ENCODE results near the gene BMP8B. TPM values are rescaled to one million over a fixed set of nuclear protein-coding genes. Genes with fewer than 3 reads are reported as not detected.
"Not testable (repeated sequence)": the region's sequence is repeated elsewhere in the genome, so short reads cannot be mapped to it uniquely, and the experiment has no call there.

BMP8B gene
- total RNA-seq, 1 donor from 2014 or later, result 1.8 TPM

DNA sequence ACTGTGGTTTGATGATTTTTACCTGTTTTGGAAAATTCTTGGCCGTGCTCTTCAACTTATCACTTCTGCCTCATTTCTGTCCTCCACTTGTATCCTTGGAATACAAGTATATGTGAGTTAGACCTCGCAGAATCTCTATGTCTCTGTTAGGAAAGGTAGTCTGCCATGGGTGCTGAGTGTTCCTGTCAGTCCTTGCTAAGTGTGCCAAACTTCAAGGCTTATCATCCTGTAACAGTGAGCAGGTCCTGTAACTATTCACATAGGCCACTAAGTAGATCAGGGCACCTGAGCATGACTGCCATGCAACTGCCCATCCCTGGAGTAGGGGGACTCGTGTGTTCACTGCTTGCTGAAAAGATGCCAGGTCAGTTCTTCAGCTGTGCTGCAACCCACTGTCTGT is 24.2 kb upstream of the BMP8B start:
- DNase-seq (ENCODE audit: low spot score), result no peak

DNA sequence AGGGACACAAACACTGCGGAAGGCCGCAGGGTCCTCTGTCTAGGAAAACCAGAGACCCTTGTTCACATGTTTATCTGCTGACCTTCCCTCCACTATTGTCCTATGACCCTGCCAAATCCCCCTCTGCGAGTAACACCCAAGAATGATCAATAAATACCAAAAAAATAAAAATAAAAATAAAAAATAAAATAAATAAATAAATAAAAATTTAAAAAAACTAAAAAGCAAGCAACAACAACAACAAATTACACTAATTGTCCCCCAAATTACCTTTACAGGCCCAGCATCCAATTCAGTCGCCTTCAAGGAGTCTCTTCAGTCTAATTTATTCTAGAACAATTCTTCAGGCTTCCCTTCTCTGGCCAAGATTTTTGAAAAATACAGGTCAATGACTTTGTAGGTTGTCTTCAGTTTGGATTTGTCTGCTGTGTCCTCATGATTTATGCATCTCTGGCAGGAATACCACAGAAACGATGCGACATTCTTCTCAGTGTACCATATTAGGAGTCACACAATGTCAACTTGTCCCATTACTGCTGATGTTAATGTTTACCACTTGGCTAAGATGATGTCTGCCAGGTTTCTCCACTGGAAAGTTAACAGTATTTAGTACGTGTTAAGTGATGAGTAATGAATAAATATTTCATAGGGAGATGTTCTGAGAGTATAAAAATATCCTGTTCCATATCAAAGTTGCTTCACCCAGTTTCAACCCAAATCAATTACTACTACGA is 20.3 kb upstream of the BMP8B start:
- DNase-seq (ENCODE audit: low spot score), result no peak

DNA sequence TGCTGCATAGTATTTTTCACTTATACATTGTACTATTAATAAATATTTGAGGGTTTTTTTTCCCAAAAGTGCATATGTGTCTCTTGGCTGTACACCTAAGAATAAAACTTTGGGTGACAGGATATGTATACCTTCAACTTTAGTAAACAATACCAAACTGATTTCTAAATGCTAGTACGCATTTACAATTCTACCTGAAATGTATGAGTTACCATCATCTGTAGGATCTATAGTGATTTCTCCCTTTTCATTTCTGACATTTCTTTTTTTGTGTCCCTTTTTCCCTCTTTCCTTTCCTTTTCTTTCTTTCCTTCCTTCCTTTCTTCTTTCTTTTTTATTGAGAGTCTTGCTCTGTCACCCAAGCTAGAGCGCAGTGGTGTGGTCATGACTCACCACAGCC is 16.7 kb upstream of the BMP8B start:
- DNase-seq (ENCODE audit: low spot score), result no peak

- DNase-seq (ENCODE audit: low spot score), result no peak
These were observed 14.0 kb upstream of the BMP8B start for GRCh38 chr1:39802496-39803260.

- no peak for DNase-seq (ENCODE audit: low spot score)
These were observed 11.8 kb upstream of the BMP8B start for GRCh38 chr1:39800471-39800835.

- DNase-seq (ENCODE audit: low spot score), result peak; percentile 56
These were observed 11.3 kb upstream of the BMP8B start for GRCh38 chr1:39799770-39800470.

GRCh38 chr1:39798859-39799769 is 10.4 kb upstream of the BMP8B start:
- peak; percentile 83 for DNase-seq (ENCODE audit: low spot score)

- no peak for DNase-seq (ENCODE audit: low spot score)
These were observed 7.0 kb upstream of the BMP8B start for GRCh38 chr1:39795651-39796050.

DNA sequence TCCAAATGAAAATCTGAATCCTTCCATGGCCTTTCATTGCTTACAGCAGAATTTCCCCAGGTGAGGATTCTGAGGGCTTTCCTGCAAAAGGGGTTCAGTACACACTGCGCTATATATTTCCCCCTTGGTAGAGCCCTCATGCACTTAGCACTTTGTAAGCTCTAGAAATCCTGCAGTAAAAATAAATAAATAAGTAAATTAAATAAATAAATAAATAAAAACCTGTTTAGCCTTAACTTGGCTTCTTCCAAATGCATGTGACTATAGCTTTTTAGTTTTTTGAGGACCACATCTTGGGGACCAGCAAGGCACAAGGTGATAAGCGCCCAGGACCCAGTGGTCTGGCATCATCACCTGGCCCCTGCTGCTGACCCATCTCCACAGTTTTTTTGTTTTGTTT is 3.2 kb upstream of the BMP8B start:
- DNase-seq (ENCODE audit: low spot score), result no peak

DNA sequence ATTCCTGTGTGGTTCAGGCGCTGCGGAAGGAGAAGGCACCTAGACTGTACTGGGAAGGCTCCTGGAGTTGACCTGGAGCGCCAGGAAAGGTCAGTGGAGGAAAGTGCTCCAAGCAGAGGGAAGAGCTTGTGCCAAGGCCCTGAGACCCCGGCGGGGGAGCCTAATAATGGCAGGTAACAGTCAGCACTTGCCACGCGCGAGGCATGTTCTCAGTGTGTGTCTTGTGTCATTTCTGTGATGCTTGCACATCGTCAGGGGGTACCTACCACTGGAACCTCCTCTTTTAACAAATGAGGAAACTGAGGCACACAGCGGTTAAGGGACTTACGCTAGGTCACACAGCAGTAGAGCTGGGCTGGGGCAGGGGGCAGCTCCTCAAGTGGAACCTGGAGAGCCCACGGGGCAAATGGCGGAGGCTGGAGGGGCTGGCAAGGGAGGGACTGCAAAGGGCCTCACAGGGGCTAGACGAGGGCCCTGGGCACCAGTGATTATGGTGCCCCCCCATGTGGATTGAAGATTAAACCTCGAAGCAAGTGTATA is 976 bp upstream of the BMP8B start:
- no peak for DNase-seq (ENCODE audit: low spot score)

GRCh38 chr1:39788426-39788757 is 273 bp downstream of the BMP8B start:
- DNase-seq (ENCODE audit: low spot score), result no peak

DNA sequence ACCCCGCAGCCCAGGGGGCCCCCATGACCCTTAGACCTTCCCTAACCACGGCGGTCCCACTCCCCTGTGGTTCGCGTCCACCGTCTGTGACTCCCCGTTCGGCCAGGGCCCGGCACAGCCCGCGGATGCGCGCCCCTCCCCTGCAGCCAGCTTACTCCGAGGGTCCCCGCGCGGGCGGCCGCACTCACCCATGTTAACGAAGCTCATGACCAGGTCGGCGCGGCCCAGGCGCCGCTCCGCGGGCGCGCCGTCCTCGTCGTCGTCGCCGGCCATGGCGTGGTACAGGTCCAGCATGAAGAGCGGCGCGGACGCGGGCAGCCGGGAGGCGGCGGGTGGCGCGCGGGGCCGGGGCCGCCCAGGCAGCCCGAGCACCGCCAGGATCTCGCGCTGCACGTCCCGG is 701 bp downstream of the BMP8B start:
- not testable (repeated sequence) for DNase-seq (ENCODE audit: low spot score)

- DNase-seq (ENCODE audit: low spot score), result no peak
These were observed 1.2 kb downstream of the BMP8B start for GRCh38 chr1:39787468-39787867.

DNA sequence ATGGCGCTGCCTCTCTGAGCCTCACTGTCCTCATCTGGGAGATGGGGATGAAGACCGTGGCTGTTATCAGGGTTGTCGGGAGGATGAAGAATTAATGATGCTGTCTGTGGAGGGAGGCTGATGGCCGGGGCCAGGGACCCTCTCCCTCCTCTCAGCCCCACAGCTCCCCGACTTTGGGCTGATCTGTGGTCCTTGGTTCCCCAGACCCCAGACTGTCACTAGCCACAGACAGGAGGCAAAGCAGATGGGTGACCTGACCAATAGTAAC is 1.6 kb downstream of the BMP8B start:
- DNase-seq (ENCODE audit: low spot score), result not testable (repeated sequence)

- DNase-seq (ENCODE audit: low spot score), result not testable (repeated sequence)
These were observed 2.2 kb downstream of the BMP8B start for GRCh38 chr1:39786303-39787107.

GRCh38 chr1:39782685-39783084 is 6.0 kb downstream of the BMP8B start:
- not testable (repeated sequence) for DNase-seq (ENCODE audit: low spot score)

DNA sequence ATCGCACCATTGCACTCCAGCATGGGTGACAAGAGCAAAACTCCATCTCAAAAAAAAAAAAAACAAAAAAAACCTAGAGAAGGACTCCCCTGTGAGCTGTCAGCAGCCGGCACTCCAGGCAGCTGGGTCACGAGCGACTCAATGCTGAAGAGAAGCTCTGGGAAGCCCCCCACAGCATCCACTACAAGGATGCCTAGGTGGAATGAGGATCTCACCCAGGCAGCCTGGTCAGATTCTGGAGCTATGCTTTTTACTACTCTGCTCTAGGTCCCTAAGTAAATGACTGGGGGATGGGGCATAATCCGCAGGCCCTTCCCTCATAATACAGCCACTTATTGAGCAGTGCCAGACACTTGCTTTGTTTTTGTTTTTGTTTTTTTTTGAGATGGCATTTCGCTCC is 6.6 kb downstream of the BMP8B start:
- DNase-seq (ENCODE audit: low spot score), result no peak

DNA sequence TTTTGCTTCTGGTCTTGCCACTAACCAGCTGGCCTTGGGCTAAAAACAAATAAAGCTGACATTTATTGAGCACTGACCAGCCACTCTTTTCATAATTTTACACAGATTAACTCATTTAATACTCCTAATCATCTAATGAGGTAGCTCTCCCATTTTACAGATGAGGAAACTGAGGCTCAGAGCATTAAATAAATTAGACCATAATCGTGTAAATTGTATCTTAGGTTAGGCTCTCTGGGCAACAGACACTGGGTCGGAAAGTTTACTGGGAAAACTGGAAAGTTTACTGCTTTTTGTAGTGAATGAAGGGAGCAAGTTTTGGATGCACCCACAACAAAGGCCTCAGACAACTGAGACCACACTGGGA is 7.3 kb downstream of the BMP8B start:
- no peak for DNase-seq (ENCODE audit: low spot score)

DNA sequence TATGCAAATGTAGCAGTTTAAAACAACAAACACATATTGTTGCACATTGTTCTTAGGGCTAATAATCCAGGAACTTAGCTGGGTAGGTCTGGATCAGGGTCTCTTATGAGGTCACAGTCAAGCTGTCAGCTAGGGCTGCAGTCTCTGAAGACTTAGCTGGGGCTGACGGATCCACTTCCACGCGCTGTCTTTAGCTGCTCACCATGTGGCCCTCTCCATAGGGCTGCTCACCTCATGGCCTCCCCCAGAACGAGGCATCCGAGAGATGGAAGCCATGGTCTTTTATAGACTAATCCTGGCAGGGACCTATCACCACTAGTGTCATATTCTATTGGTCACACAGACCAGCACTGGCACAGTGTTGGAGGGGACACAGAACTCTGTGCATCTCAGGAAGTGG is 8.8 kb downstream of the BMP8B start:
- DNase-seq (ENCODE audit: low spot score), result no peak

- DNase-seq (ENCODE audit: low spot score), result no peak
These were observed 9.5 kb downstream of the BMP8B start for GRCh38 chr1:39779137-39779536.

DNA sequence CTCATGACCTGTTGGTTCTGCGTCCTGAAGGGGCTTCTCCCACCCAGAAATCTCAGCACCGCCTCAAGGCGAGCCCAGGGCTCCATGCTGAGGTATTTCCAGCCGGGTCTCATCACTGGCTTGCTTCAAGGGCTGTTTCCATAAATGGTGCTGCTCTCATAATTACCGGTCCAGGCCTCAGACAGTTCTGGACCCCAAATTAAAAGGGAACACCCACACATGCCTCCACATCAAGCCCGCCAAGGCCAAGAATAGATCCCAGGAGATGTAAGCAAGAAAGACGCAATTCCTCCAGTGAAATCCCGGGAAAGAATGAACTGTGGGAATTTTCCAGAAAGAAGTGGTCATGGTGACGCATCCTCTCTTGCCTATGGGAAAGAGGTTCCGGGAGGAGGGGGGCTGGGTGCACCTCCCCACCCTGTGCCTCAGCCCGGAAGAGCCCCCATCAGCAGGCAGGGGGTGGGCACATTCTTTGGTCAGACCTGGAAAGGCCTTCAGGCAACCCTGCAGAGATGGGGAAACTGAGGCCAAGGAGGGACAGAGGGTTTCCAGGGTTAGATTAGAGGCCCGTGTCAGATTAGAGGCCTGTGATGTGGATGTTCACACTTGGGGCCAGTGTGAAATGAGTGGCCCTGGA is 10.1 kb downstream of the BMP8B start:
- not testable (repeated sequence) for DNase-seq (ENCODE audit: low spot score)

Data from mucosa of gallbladder (tissue), 1 donor.